Gastroesophageal sphincter (tissue), 4 donors: Measurements from ENCODE around the gene TTC24. TPM values are rescaled to one million over a fixed set of nuclear protein-coding genes. Genes with fewer than 3 reads are reported as not detected.

Experiments
- ATAC-seq: fragments of 150-250 bp; one replicate; pipeline ENCODE4 v1.9.1; 2016; ENCODE audit warnings: mild to moderate bottlenecking, moderate library complexity
- H3K27ac ChIP-seq, 4 donors: fragments of 200-600 bp; sonication (generic) in 3 of 4; 1 replicate in 3 of 4; 2 replicates in 1 of 4; pipeline ENCODE4 v1.5.1; 2016 to 2019
- H3K27me3 ChIP-seq: fragments of 200-600 bp; sonication (generic); one replicate; pipeline ENCODE4 v1.5.1; 2019
- H3K36me3 ChIP-seq, 2 donors: fragments of 200-600 bp; sonication (generic); one replicate each; pipeline ENCODE4 v1.5.1; 2019; ENCODE audit warnings: control low read depth in 1 of 2
- H3K4me1 ChIP-seq, 3 donors: fragments of 200-600 bp; sonication (generic); 1 replicate in 2 of 3; 2 replicates in 1 of 3; pipeline ENCODE4 v1.5.1; 2016 to 2019; ENCODE audit warnings: control low read depth in 2 of 3
- H3K4me3 ChIP-seq, 2 donors: fragments of 200-600 bp; sonication (generic); one replicate each; pipeline ENCODE4 v1.5.1; 2019; ENCODE audit warnings: mild to moderate bottlenecking in 1 of 2, moderate library complexity in 1 of 2
- H3K9me3 ChIP-seq, 3 donors: fragments of 200-600 bp; sonication (generic); one replicate each; pipeline ENCODE4 v1.5.1; 2017 to 2019; ENCODE audit warnings: control low read depth in 2 of 3
- EP300 ChIP-seq: sonication (generic); formaldehyde crosslinking; IDR thresholded peaks from one replicate; pipeline ENCODE4 v1.6.1; 2017; ENCODE audit warnings: antibody characterized with exemption, mild to moderate bottlenecking
- POLR2A ChIP-seq, 2 donors: fragments of 450-650 bp; IDR thresholded peaks; one replicate each; pipeline ENCODE4 v1.6.1; 2017; ENCODE audit warnings: antibody characterized with exemption in 2 of 2, mild to moderate bottlenecking in 2 of 2, moderate library complexity in 1 of 2
- POLR2AphosphoS5 ChIP-seq: sonication (generic); formaldehyde crosslinking; IDR thresholded peaks from one replicate; pipeline ENCODE4 v1.6.1; 2017; ENCODE audit warnings: antibody characterized with exemption
- WGBS, 2 donors: methylation state at CpG; one replicate each; pipeline ENCODE4 v1.1.5; 2018; ENCODE audit warnings: low coverage in 1 of 2; 5-methylcytosine and 5-hydroxymethylcytosine counted together
- total RNA-seq, 4 donors: library from RNA; depleted of rRNA; stranded (reverse); fragments of >200 nt; gene quantifications; one replicate each; pipeline ENCODE4 v1.1.0, GENCODE V29; 2016
- TF ChIP-seq, protein P1 (sequence below), 4 experiments: fragments of 200-600 bp in 2 of 4; fragments of 450-650 bp in 2 of 4; sonication (generic) in 1 of 4; IDR thresholded peaks; one replicate each; pipeline ENCODE4 v1.5.1; 2017 to 2019; ENCODE audit warnings: antibody characterized with exemption in 4 of 4, mild to moderate bottlenecking in 2 of 4, moderate library complexity in 2 of 4

Gene TTC24
- total RNA-seq, 4 donors from 2014 or later = not detected

DNA sequence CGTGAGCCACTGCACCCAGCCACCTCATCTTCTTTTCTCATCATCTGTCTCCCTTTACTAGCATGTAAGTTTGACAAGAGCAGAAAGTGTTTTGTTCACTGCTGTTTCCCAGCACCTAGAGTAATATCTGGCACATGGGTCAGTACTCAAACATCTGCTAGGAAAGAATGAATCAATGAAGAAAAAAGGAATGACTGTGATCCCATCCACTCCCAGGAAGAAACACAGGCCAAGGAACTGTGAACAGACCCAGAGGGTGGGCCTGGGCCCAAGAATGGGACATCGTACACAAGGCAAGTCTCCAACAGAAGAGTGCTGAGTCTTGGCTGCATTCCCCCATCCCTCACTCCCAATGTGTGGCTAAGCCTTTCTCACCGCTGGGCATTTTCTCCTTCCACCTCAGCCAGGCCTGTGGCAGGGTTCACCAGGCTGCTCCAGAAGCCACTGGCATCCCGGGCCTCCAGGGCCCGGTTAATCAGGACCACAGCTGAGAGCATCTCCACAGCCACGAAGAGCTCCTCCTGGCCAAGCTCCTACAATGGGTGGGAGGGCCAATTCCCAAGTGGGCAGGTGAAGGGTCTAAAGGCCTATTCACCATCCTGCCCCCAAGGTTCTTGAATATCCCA is 25.6 kb upstream of the TTC24 start:
- TF ChIP-seq EP300 (no peak), POLR2AphosphoS5 (peak; percentile 77)
- H3K27me3 ChIP-seq = no peaks in the 10 kb centered on the region
- ATAC-seq = peak; percentile 73
- peaks cover 0 to 14% (median 0%) of the 10 kb centered on the region in 3 donors for H3K4me1 ChIP-seq
- WGBS, 2 donors = 33% methylated on average over 5 of the region's 6 CpGs; no CpG with 5 or more reads in 1 of the 2 donors
- H3K27ac ChIP-seq = peak overlapping the region in 3 of 4 donors; percentile 31 to 61 (median 45)
- no peak overlapping the region for H3K4me3 ChIP-seq
- no peaks in the 10 kb centered on the region for H3K9me3 ChIP-seq
- H3K36me3 ChIP-seq = no peaks in the 10 kb centered on the region

GRCh38 chr1:156554971-156555370 is 24.6 kb upstream of the TTC24 start:
- no peak overlapping the region for H3K27ac ChIP-seq
- TF ChIP-seq EP300 (no peak), POLR2AphosphoS5 (no peak), POLR2A (IDR thresholded peaks at IDR 0.05) (no peak)
- TF ChIP-seq, protein P1, sequence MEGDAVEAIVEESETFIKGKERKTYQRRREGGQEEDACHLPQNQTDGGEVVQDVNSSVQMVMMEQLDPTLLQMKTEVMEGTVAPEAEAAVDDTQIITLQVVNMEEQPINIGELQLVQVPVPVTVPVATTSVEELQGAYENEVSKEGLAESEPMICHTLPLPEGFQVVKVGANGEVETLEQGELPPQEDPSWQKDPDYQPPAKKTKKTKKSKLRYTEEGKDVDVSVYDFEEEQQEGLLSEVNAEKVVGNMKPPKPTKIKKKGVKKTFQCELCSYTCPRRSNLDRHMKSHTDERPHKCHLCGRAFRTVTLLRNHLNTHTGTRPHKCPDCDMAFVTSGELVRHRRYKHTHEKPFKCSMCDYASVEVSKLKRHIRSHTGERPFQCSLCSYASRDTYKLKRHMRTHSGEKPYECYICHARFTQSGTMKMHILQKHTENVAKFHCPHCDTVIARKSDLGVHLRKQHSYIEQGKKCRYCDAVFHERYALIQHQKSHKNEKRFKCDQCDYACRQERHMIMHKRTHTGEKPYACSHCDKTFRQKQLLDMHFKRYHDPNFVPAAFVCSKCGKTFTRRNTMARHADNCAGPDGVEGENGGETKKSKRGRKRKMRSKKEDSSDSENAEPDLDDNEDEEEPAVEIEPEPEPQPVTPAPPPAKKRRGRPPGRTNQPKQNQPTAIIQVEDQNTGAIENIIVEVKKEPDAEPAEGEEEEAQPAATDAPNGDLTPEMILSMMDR (IDR thresholded peaks at IDR 0.05) = no peak
- ATAC-seq = no peak
- H3K4me3 ChIP-seq = no peak overlapping the region
- H3K9me3 ChIP-seq = no peaks in the 10 kb centered on the region
- 75 to 88% methylated on average over 6 to 7 of the region's 8 CpGs for WGBS, 2 donors
- H3K27me3 ChIP-seq = no peaks in the 10 kb centered on the region
- H3K4me1 ChIP-seq = peaks cover 0 to 14% (median 0%) of the 10 kb centered on the region in 3 donors
- H3K36me3 ChIP-seq = no peaks in the 10 kb centered on the region

GRCh38 chr1:156555715-156556114 is 23.8 kb upstream of the TTC24 start:
- 25 to 44% methylated on average over 1 to 2 of the region's 2 CpGs for WGBS, 2 donors
- Histone ChIP-seq H3K9me3 (no peaks in the 10 kb centered on the region), H3K4me3 (no peak overlapping the region), H3K4me1 (peaks cover 0 to 22% (median 0%) of the 10 kb centered on the region in 3 donors), H3K27ac (no peak overlapping the region), H3K27me3 (no peaks in the 10 kb centered on the region), H3K36me3 (no peaks in the 10 kb centered on the region)
- TF ChIP-seq POLR2A (IDR thresholded peaks at IDR 0.05) = no peak
- TF ChIP-seq, protein P1 (IDR thresholded peaks at IDR 0.05) = no peak
- TF ChIP-seq EP300 = no peak
- no peak for TF ChIP-seq POLR2AphosphoS5
- no peak for ATAC-seq

GRCh38 chr1:156556354-156556753 is 23.2 kb upstream of the TTC24 start:
- TF ChIP-seq EP300 = no peak
- TF ChIP-seq POLR2A (IDR thresholded peaks at IDR 0.05) = no peak
- TF ChIP-seq, protein P1 (IDR thresholded peaks at IDR 0.05) = no peak
- TF ChIP-seq POLR2AphosphoS5 = no peak
- no peak for ATAC-seq
- 0 to 89% methylated on average over 1 to 5 of the region's 9 CpGs for WGBS, 2 donors

DNA sequence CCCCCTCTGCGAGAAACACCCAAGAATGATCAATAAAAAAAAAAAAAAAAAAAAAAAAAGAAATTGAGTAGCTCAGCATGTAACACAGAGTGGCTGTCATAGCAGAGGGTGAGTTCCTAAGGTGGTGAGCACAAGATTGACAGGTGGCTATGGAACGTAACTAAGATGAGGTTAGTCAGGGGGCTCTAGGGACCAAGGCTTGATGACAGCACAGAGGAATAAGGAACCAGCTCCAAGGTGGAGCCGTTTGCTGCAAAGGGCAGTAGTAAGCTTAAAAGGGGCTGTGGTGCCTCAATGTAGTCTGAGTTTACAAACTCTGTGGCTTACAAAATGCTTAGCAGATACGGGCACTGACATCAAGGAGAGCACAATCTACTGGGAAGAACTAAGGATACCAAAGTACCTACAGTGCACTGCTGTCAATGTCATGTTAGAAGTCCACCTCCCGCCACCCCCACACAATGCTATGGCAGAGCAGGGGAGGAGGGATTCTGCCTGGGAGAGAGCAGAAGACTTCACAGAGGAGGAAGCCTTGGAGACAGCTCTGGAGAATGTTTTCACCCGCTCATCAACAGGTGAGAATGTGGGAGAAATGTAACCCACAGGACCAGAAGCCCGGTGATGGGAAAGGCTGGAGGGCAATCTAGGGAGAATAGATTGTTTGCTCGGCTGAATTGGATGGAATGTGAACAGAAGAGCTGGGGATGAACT is 20.3 kb upstream of the TTC24 start:
- 77 to 87% methylated on average over 4 to 6 of the region's 8 CpGs for WGBS, 2 donors
- no peak for ATAC-seq

More at GRCh38 chr1:156556354-156556753, 23.2 kb upstream of the TTC24 start:
- no peak overlapping the region for H3K27ac ChIP-seq
- no peaks in the 10 kb centered on the region for H3K27me3 ChIP-seq
- no peaks in the 10 kb centered on the region for H3K36me3 ChIP-seq
- no peak overlapping the region for H3K4me3 ChIP-seq
- peaks cover 0 to 25% (median 0%) of the 10 kb centered on the region in 3 donors for H3K4me1 ChIP-seq
- no peaks in the 10 kb centered on the region for H3K9me3 ChIP-seq

More for the DNA sequence above, 20.3 kb upstream of the TTC24 start:
- TF ChIP-seq EP300 (no peak), POLR2AphosphoS5 (no peak), POLR2A (IDR thresholded peaks at IDR 0.05) (no peak)
- TF ChIP-seq, protein P1 (IDR thresholded peaks at IDR 0.05) = no peak
- Histone ChIP-seq H3K4me1 (peaks cover 0 to 11% (median 0%) of the 10 kb centered on the region in 3 donors), H3K9me3 (no peaks in the 10 kb centered on the region), H3K4me3 (no peak overlapping the region), H3K27ac (no peak overlapping the region), H3K27me3 (no peaks in the 10 kb centered on the region), H3K36me3 (no peaks in the 10 kb centered on the region)
